ENCODE results near the gene DHX16. TPM values are rescaled to one million over a fixed set of nuclear protein-coding genes. Genes with fewer than 3 reads are reported as not detected.

DHX16 gene
- total and polyA plus RNA-seq, 9 of the 15 experiments (the other 6 are each of a cell fraction or from before 2014, with no cell fraction given), result 14.6 to 66.1 (median 47.5) TPM

DNA sequence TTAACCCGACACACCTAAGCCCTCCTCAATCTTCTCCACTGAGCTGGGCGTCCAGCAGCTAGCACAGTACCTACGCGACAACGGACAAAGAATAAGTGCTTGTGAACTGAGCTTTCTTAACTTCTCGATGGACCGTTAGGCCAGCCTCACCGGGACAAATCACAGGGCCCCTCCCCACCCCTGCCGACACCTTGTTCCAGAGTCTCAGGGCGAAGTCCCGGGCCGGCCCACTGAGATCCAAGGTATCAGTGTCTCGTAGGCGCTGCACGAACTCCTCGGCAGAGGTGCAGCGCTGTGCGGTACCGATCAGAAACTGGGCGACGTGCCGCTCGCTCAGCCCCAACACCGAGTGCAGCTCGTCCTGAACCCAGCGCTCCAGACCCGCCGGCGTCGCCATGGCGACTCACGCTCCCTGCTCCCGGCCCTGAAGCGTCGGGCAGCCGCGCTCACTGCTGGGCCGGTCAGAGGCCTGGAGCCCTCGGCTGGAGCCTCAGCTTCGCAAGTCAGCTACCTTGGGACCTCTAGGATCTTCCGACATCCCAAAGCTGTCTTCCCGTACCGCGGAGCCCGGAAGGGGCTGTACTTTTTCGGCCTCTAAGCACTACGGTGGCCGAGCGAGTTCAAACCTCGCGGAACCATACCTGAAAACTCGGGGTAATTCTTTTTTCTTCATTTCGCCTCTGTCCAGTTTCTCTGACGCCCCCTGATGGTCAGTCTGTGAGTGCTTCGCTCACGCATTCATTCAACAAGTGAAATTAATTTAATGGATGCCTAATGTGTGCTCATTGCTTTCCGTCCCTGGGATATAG lies at the start of gene DHX16 (continued):
- TF ChIP-seq, protein P1, sequence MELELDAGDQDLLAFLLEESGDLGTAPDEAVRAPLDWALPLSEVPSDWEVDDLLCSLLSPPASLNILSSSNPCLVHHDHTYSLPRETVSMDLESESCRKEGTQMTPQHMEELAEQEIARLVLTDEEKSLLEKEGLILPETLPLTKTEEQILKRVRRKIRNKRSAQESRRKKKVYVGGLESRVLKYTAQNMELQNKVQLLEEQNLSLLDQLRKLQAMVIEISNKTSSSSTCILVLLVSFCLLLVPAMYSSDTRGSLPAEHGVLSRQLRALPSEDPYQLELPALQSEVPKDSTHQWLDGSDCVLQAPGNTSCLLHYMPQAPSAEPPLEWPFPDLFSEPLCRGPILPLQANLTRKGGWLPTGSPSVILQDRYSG (tag; conservative IDR thresholded peaks at IDR 0.05; ENCODE audit: low read depth), result no peak
- TF ChIP-seq MYNN (IDR thresholded peaks at IDR 0.05) (0 out of 2 replicates have a peak, but pooled peaks have one; percentile 58), MYNN (CRISPR knock-in tag; IDR thresholded peaks at IDR 0.05) (no peak), STAT5A (IDR thresholded peaks at IDR 0.05; ENCODE audit: borderline replicate concordance, low read length) (0 out of 2 replicates have a peak, but pooled peaks have one; percentile 36), BDP1 (IDR thresholded peaks at IDR 0.05; ENCODE audit: insufficient read depth, insufficient read length) (no peak), FOXM1 (IDR thresholded peaks at IDR 0.05; ENCODE audit: low read depth) (peak; percentile 53; the same call in 1 of the 2 replicates), FOXM1 (CRISPR knock-in tag; IDR thresholded peaks at IDR 0.05; ENCODE audit: low read depth) (no peak), SREBF2 (CRISPR knock-in tag; IDR thresholded peaks at IDR 0.05) (no peak), TCF3 (CRISPR knock-in tag; IDR thresholded peaks at IDR 0.05) (no peak; the same call in 1 of the 2 replicates), CBFB (CRISPR knock-in tag; IDR thresholded peaks at IDR 0.05) (0 out of 2 replicates have a peak, but pooled peaks have one; percentile 43), ARID1B (IDR thresholded peaks at IDR 0.05) (no peak)
- TF ChIP-seq, protein P2, sequence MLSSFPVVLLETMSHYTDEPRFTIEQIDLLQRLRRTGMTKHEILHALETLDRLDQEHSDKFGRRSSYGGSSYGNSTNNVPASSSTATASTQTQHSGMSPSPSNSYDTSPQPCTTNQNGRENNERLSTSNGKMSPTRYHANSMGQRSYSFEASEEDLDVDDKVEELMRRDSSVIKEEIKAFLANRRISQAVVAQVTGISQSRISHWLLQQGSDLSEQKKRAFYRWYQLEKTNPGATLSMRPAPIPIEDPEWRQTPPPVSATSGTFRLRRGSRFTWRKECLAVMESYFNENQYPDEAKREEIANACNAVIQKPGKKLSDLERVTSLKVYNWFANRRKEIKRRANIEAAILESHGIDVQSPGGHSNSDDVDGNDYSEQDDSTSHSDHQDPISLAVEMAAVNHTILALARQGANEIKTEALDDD (IDR thresholded peaks at IDR 0.05), result no peak
- TF ChIP-seq, protein P3, sequence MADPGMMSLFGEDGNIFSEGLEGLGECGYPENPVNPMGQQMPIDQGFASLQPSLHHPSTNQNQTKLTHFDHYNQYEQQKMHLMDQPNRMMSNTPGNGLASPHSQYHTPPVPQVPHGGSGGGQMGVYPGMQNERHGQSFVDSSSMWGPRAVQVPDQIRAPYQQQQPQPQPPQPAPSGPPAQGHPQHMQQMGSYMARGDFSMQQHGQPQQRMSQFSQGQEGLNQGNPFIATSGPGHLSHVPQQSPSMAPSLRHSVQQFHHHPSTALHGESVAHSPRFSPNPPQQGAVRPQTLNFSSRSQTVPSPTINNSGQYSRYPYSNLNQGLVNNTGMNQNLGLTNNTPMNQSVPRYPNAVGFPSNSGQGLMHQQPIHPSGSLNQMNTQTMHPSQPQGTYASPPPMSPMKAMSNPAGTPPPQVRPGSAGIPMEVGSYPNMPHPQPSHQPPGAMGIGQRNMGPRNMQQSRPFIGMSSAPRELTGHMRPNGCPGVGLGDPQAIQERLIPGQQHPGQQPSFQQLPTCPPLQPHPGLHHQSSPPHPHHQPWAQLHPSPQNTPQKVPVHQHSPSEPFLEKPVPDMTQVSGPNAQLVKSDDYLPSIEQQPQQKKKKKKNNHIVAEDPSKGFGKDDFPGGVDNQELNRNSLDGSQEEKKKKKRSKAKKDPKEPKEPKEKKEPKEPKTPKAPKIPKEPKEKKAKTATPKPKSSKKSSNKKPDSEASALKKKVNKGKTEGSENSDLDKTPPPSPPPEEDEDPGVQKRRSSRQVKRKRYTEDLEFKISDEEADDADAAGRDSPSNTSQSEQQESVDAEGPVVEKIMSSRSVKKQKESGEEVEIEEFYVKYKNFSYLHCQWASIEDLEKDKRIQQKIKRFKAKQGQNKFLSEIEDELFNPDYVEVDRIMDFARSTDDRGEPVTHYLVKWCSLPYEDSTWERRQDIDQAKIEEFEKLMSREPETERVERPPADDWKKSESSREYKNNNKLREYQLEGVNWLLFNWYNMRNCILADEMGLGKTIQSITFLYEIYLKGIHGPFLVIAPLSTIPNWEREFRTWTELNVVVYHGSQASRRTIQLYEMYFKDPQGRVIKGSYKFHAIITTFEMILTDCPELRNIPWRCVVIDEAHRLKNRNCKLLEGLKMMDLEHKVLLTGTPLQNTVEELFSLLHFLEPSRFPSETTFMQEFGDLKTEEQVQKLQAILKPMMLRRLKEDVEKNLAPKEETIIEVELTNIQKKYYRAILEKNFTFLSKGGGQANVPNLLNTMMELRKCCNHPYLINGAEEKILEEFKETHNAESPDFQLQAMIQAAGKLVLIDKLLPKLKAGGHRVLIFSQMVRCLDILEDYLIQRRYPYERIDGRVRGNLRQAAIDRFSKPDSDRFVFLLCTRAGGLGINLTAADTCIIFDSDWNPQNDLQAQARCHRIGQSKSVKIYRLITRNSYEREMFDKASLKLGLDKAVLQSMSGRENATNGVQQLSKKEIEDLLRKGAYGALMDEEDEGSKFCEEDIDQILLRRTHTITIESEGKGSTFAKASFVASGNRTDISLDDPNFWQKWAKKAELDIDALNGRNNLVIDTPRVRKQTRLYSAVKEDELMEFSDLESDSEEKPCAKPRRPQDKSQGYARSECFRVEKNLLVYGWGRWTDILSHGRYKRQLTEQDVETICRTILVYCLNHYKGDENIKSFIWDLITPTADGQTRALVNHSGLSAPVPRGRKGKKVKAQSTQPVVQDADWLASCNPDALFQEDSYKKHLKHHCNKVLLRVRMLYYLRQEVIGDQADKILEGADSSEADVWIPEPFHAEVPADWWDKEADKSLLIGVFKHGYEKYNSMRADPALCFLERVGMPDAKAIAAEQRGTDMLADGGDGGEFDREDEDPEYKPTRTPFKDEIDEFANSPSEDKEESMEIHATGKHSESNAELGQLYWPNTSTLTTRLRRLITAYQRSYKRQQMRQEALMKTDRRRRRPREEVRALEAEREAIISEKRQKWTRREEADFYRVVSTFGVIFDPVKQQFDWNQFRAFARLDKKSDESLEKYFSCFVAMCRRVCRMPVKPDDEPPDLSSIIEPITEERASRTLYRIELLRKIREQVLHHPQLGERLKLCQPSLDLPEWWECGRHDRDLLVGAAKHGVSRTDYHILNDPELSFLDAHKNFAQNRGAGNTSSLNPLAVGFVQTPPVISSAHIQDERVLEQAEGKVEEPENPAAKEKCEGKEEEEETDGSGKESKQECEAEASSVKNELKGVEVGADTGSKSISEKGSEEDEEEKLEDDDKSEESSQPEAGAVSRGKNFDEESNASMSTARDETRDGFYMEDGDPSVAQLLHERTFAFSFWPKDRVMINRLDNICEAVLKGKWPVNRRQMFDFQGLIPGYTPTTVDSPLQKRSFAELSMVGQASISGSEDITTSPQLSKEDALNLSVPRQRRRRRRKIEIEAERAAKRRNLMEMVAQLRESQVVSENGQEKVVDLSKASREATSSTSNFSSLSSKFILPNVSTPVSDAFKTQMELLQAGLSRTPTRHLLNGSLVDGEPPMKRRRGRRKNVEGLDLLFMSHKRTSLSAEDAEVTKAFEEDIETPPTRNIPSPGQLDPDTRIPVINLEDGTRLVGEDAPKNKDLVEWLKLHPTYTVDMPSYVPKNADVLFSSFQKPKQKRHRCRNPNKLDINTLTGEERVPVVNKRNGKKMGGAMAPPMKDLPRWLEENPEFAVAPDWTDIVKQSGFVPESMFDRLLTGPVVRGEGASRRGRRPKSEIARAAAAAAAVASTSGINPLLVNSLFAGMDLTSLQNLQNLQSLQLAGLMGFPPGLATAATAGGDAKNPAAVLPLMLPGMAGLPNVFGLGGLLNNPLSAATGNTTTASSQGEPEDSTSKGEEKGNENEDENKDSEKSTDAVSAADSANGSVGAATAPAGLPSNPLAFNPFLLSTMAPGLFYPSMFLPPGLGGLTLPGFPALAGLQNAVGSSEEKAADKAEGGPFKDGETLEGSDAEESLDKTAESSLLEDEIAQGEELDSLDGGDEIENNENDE (IDR thresholded peaks at IDR 0.05; ENCODE audit: low read depth, low read length), result peak; percentile 46
- TF ChIP-seq, protein P4, sequence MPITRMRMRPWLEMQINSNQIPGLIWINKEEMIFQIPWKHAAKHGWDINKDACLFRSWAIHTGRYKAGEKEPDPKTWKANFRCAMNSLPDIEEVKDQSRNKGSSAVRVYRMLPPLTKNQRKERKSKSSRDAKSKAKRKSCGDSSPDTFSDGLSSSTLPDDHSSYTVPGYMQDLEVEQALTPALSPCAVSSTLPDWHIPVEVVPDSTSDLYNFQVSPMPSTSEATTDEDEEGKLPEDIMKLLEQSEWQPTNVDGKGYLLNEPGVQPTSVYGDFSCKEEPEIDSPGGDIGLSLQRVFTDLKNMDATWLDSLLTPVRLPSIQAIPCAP (CRISPR knock-in tag; IDR thresholded peaks at IDR 0.05; ENCODE audit: borderline replicate concordance), result no peak

All from K562 (cell line).